ENCODE data around the gene TMEM170B.
A peak's percentile ranks its signal among the peaks of the same experiment; 100 is the strongest.

The TMEM170B gene

GRCh38 chr6:11537229-11538051 lies at the start of gene TMEM170B:
Gene TMEM170B (plus strand): TSS chr6:11537749. CDS start chr6:11538278, 529 bp downstream.
- DNase-seq, result peak; percentile 82

DNA sequence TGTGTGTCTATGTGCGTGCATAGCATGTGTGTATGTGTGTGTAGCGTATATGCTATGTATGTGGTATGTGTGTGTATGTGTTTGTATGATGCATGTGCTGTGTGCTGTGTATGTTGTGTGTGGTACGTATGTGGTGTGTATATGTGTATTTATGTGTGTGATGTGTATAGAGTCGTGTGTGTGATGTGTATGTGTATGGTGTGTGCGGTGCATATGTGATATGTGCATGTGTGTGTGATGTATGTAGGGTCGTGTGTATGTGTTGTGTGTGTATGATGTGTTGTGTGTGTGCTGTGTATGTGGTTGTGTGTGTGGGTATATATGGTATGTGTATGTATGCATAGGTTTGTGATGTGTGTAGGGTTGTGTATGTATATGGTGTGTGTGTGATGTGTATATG lies 46.6 kb upstream of the TMEM170B start:
- DNase-seq, result no peak

DNA sequence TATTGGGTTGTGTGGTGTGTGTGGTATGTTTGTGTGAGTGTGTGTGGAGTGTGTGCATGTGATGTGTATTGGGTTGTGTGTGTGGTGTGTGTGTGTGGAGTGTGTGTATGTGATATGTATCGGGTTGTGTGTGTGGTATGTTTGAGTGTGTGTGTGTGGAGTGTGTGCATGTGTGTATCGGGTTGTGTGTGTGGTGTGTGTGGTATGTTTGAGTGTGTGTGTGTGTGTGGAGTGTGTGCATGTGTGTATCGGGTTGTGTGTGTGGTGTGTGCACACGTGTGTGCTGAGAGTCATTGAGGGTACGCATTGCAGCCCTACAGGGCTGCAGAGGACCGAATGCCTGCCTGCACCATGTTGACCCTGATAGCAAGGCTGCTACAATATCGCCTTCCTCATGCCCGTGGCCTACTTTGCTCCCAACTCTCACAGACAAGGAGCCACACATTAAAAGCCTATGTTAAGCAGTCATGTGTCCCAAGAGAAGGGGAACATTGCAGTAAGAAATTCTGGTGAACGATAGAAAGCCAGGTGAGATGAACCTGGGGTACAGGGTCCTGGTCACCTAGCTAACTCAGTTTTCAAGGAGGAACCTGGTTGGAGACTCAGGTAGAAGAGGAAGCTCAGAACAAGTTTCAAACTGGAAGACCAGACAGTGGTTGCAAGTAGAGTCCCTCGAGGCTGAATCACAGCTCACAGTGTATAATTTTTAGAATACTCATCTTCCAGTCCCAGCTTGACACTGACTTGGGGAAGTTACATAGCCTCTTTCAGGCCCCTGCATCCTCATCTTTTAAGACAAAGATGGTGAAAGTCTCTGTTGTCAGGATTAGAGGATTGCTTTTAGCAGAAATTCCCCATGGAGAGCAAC lies 45.7 kb upstream of the TMEM170B start:
- DNase-seq, result peak; percentile 34

GRCh38 chr6:11492464-11493290 lies 44.9 kb upstream of the TMEM170B start:
- peak; percentile 88 for DNase-seq

- no peak for DNase-seq
These were observed 43.6 kb upstream of the TMEM170B start for GRCh38 chr6:11493974-11494373.

DNA sequence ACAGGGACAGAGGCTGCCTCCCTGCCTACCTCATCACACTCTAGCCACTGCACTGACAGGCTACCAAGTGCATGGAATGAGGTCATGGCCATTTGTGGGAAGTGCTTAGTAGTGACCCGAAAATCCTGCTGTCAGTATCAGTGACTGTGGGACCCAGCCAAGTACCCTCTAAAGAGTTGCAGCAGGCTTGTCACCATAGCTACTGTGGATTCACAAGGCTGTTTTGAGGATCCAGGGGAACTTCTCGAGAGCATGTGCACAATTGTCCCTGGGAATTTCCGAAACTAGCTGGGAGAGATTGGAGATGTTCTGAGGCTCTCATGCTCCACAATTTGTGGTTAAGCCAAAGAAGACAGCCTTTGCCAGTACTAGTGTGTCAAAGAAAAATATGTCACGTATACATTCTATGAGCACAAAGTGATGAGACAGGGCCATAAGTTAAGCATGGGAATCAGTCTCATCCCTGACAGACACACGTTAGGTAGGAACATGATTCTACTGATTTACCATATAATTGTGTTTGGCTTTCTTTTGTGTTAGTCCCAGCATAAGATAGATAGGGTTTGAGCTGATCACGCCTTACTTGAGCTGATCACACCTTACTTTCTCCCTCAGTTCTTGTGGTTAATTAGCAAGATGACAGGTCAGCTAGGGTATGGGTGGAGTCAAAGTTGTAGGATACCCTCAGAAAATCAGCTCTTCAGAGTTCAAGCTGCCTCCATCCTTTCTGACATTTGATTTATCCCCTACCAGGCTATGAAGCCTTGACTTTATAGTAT lies 42.6 kb upstream of the TMEM170B start:
- DNase-seq, result no peak

DNA sequence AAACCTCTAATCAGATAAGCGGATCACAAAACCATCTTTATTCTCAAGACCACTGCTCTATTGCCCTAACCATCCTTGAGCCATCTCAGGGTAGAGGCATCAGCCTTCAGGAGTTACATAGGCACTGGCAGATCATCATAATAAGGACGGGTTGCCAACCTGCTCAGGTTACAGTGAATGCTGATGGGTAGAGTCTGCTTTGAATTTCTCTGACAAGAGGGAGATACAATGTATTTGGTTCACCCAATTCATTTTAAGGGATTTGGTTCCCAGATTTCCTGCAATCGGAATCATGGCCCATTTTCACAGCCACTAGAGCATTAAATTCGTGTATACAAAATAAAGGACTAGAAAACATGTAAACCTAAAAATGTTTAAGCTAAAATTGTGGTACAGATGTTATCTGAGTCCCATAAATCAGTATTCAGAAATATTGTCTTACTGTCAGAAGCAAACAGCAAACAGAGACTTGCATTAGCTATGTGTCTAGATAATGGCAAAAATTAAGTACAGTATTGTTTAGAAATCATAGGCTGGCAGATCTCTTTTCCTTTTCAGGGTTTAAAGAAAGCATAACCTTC lies 41.9 kb upstream of the TMEM170B start:
- DNase-seq, result no peak

- DNase-seq, result peak; percentile 81
These were observed 41.1 kb upstream of the TMEM170B start for GRCh38 chr6:11496152-11497060.

DNA sequence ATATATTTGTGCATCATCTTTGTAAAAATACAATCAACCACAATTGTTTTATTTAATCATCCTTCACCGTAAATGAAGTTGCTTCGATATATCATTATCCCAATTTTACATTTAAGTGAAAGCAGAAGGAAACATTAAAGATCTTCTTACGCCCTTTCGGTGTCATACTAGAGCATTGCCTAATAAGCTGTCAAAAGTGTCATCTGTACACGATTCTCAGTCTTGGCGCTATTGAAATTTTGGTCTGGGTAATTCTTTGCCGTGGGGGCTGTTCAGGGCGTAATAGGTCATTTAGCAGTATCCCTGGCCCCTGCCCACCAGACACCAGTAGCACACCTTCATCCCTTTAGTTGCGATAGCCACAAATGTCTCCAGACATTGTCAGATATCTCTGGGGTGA lies 40.4 kb upstream of the TMEM170B start:
- DNase-seq, result no peak

DNA sequence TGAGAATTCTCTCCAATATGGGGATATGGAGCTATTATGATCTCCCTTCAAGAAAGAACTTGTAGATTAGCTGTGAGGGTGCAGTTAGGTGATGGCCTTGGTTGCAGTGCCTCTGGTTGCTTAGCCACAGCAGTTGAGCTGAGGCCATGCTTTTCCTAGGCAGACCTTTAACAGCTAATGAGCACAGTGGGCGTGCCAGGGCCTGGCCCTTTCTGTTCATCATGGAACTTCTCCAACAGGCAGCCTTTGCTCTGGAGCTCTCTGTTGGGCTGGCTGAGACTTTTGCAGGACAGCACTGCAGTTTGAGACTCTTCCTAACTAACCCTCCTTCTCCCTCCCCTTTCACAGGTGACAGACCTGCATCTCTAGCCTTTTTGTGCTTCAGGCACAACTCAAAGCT lies 39.7 kb upstream of the TMEM170B start:
- no peak for DNase-seq

DNA sequence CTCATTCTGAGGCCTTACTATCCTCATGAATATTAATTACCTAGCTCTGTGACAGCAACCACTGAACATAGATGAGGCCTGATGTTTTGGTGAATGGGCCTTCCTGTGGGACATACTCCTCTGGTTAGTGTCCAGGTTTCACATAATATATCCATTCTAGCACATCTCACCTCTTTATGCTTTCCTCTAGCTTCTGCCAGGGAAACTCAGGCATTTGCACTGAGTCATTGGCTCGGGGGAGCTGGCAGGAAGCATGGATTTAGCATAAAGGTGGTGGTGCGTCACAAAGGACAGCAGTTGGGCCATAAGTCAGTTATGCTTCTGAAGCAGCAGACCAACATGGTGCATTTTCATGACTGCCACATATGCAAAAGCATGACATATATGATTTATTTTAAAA lies 37.5 kb upstream of the TMEM170B start:
- peak; percentile 67 for DNase-seq

- no peak for DNase-seq
These were observed 28.1 kb upstream of the TMEM170B start for GRCh38 chr6:11509471-11509870.

- no peak for DNase-seq
These were observed 22.9 kb upstream of the TMEM170B start for GRCh38 chr6:11514672-11515071.

DNA sequence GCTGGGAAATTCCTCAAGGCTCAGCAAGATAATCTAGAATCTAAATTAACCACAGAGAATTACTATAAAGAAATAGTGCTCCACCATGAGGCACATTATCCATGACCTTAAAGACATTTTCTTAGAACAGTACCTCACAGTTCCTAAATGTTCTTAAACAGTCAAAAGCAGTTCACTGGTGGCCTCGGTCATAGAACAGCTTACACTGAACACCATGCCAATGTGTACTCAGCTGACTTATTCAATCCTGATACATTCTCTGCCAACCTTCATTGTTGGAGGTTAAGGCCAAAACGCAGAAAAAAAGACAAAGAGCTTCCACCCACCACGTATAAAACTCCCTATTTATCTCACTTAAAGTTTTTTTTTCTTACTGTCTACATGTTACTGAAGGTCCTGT lies 21.8 kb upstream of the TMEM170B start:
- no peak for DNase-seq

DNA sequence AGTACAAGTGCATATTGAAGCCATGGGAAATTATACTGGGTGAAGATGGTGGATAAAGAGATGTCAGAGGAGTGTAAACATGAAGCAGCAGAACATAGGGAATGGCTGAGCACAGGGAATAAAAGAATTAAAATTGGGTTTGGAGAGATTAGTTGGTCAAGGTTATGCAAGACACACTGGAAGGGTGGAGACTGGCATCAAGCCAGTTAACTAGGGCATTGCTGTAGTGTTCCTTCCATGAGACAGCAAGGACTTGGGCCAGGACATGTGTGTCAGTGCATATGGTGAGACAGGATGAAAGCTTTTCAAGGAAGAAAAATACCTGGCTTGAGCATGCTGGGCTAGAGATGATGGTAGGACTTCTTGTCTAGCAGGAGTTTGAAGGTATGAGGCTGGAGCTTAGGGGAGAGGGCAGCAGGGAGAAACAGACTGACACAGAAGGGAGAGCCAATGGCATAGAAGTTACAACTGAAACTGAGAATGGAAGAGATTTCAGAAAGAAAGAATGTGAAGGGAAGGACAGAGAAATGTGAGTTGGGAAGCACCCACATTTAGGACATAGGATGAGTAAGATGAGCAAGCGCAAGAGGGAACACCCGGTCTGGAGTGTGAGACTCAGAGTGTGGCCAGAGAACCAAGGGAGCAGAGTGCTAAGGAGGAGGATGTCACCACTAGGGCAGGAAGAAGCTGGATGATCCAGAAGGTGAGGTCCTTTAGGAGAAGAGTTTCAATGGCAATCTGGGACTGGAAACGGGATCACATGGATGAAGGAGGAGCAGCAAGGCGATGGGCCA lies 14.5 kb upstream of the TMEM170B start:
- no peak for DNase-seq

DNA sequence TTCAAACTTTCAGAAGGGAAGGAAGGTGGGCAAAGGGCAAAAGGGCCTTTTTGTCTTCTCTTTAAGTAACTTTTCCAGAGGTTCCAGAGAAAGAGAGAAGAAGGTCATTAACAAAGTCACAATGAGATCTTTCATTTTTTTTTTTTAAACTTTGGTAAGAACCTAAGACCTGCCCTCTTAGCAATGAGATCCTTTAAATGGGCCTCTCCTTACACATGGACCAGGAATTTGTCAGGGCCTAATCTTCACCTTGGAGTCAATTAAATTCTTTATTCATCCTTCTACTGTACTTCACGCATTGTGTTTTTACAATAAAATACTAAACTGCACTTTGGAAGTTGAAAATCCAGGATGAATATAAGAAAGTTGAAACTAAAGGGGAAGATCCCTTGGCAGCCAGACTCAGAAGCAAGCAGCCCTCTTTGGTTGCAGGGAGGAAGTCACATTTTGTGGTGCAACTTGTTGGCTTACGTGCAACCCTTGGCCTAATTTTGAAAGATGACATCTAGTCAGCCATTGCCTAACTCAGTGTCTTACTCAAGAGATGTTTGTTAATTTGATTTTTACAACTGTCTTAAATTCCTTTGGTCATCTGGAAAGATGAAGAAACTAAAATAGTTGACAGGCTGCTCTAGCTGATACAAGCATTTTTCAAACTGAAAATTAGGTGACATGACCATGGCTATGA lies 11.9 kb upstream of the TMEM170B start:
- peak; percentile 70 for DNase-seq

DNA sequence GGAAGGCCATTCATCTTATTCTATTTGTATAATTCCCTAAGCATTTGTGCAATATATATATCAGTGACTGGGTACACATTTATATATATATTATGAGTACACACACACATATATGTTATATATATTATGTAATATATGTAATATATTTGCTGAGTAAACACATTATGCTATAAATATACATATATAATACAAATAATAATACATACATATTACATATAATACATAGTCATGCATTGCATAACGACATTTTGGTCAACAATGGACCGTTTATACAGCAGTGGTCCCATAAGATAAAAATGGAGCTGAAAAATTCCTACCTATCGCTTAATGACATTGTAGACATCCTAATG lies 11.4 kb upstream of the TMEM170B start:
- DNase-seq, result no peak

DNA sequence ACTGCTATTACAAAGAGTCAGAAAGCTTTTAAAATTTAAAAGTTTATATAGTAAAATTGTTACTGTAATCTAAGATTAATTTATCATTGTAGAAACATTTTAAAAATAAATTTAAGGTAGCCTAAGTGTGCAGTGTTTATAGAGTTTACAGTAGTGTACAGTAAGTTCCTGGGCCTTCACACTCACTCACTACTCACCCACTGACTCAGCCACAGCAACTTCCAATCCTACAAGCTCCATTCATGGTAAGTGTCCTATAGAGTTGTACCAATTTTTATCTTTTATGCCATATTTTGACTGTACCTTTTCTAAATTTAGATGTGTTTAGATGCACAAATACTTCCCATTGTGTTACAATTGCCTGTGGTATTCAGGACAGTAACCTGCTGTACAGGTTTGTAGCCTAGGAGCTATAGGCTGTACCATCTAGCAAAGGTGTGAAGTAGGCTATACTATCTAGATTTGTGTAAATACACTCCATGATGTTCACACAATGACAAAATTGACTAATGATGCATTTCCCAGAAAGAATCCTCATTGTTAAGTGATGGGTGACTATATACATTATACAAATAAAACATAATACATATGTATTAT lies 10.2 kb upstream of the TMEM170B start:
- DNase-seq, result no peak

DNA sequence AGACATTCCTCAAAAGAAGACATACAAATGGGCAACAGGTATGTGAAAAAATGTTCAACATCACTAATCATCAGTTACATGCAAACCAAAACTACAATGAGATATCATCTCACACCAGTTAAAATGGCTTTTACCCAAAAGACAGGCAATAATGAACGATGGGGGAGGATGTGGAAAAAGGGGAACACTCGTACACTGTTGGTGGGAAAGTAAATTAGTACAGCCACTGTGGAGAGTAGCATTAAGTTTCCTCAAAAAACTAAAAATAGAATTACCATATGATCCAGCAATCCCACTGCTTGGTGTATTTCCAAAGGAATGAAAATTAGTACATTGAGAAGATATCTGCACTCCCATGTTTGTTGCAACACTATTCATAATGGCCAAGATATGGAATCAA lies 8.6 kb upstream of the TMEM170B start:
- DNase-seq, result no peak
